ENCODE measurements around the gene RNF111.

DNA sequence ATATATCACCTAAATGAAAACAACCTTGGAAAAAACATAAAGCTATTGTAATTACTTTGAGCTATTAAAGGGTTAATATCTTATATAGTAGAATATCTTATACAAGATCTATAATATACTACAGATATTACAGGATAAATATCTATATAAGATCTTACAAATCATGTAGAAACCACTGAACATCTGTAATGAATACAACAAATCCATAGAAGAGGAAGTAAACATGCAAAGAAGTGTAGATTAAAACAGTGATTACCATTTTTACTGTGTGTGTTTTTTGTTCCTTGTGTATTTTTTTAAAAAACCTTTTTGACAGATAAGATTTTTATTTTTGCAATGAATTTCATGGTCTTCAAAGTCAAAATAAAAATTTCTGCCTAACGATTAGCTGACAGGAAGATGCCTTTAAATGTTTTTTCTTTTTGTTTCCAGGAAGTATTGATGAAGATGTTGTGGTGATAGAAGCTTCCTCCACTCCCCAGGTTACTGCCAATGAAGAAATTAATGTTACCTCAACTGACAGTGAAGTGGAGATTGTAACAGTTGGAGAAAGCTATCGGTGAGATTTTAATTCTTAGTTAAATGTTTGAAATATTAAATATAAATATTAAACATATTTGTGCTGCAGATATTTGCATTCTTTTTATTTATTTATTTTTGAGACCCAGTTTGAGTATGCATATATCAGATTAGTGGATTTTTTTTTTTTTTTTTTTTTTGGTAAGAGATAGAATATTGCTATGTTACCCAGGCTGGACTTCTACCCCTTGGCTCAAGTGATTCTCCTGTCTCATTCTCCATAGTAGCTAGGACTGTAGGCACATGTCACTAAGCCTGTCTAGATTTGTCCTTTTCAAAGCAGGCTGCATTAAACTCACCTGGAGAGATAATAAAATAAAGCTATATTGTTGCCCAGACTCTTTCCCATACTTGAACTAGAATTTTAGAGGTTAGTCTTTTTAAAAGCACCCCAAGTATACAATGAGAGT, 64.7 kb downstream of the RNF111 start:
- no peak for TF ChIP-seq POLR2AphosphoS5 (IDR thresholded peaks at IDR 0.05; ENCODE audit: low read depth, low read length)
- TF ChIP-seq POLR2A (IDR thresholded peaks at IDR 0.05; ENCODE audit: low read depth, low read length) = no peak
- TF ChIP-seq TAF1 (IDR thresholded peaks at IDR 0.05; ENCODE audit: borderline replicate concordance, low read depth, low read length) = no peak
